ENCODE results near the gene SEZ6. TPM values are rescaled to one million over a fixed set of nuclear protein-coding genes. Genes with fewer than 3 reads are reported as not detected.

The SEZ6 gene
- 0.62 TPM for total RNA-seq (2013)
- polyA plus RNA-seq (under 1 TPM; 0.17 to 0.33 (median 0.18) TPM), polyA minus RNA-seq (9.4 and 19.5 TPM in 2 replicates), total RNA-seq (4.4 to 29.6 (median 12.1) reads per million in 11 experiments)

DNA sequence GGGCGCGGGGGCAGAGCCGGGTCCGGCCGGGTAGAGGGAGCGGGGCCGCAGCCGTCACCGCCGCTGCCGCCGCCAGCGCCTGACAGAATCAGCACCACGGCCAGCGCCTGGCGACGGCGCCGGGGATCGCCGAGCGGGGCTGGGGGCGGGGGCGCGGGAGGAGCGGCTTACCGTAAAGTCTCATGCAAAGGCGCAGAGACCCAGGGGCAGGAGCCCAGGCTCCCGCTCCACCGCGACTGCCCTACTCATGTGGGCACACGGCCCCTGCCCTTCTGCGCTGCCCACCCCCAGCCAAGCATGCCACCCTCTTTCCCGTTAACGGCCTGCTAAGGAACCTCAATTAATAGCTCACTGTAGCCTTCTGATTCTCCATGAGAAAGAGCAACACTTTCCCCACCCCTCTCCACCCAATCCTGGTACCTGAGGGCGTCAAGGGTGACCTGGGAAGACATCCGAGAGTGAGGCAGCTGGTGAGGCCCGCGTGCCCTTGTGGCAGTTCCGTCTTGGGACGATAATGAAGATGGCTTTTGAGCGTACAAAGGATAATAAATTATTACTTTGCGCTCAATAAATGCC lies at the start of gene SEZ6:
SEZ6 (minus strand) TSS at position 98 of the 576 bp plus-strand sequence. CDS start 164 bp downstream, outside the sequence.
- intact Hi-C loops (cut with micrococcal nuclease), result loop anchor here in 1 of 2 donors (5.0 kb wide), 1 partner anchor 39 kb away; no protein-coding TSS in a partner anchor
- H3K27me3 Mint-ChIP-seq (ENCODE audit: low read depth in 3 of 3), result peaks cover 66 to 77% (median 68%) of the 10 kb centered on the region in 3 donors
- 5% methylated on average over 42 of the region's 43 CpGs for WGBS (ENCODE audit: insufficient coverage)

DNA sequence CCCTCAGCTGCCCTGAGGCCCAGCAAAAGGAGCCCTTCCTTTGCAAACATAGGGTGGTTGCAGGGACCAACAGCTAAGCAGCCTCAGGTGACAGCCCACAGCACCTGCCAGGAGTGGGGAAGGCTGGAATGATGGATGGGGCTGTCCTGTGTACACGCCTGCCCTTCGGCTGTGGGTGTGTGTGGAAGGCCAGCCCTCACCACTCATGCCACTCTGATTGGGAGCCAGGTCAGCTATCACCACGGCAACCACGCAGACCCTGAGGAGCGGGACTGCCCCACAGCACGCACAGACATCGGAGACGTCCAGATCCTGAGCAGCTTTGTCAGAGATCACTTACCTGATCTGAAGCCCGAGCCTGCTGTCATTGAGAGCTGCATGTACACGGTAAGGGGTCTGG lies 49.0 kb upstream of the SEZ6 start:
- Histone ChIP-seq H3K27me3 (ENCODE audit: control insufficient read depth in 2 of 2, insufficient read depth in 2 of 2, low read length in 2 of 2) (no peaks in the 10 kb centered on the region), H3K36me3 (replicated peaks in 1 of 2; ENCODE audit: control insufficient read depth in 1 of 2, insufficient read depth in 2 of 2, low read length in 2 of 2) (no peaks in the 10 kb centered on the region), H3K4me2 (replicated peaks; ENCODE audit: extremely low read depth, low read length, poor library complexity, severe bottlenecking) (no peak overlapping the region), H2AFZ (ENCODE audit: insufficient read depth, low read depth, low read length, poor library complexity, severe bottlenecking) (no peak overlapping the region), H3K9me3 (replicated peaks in 1 of 2; ENCODE audit: control insufficient read depth in 1 of 2, insufficient read depth in 1 of 2, low read length in 2 of 2) (no peaks in the 10 kb centered on the region), H3K79me2 (ENCODE audit: insufficient read depth, low read length) (no peaks in the 10 kb centered on the region), H3K4me1 (ENCODE audit: control insufficient read depth in 1 of 2, insufficient read depth in 2 of 2, low read length in 2 of 2) (no peaks in the 10 kb centered on the region), H3K4me3 (replicated peaks in 1 of 3; ENCODE audit: low read depth in 2 of 3, low read length in 3 of 3) (no peak overlapping the region), H3K9ac (ENCODE audit: insufficient read depth, low read length, poor library complexity, severe bottlenecking) (no peak overlapping the region), H3K27ac (ENCODE audit: low read depth in 1 of 2, low read length in 2 of 2) (no peak overlapping the region), H4K20me1 (ENCODE audit: insufficient read depth, low read length) (no peaks in the 10 kb centered on the region)
- Mint-ChIP-seq H3K9me3 (peaks cover 0 to 1% (median 0%) of the 10 kb centered on the region in 7 donors), H3K4me1 (no peaks in the 10 kb centered on the region), H3K36me3 (no peaks in the 10 kb centered on the region), H3K27me3 (ENCODE audit: low read depth in 3 of 3) (peaks cover 3 to 9% (median 4%) of the 10 kb centered on the region in 3 donors), H3K4me3 (no peak overlapping the region), H3K27ac (no peak overlapping the region)
- intact Hi-C loops (cut with micrococcal nuclease), result no loop called here
- 99% methylated on average over 8 of the region's 10 CpGs for WGBS (ENCODE audit: insufficient coverage)
- TF ChIP-seq CTCF (IDR thresholded peaks at IDR 0.05), result no peak
- no peak for DNase-seq

More for the DNA sequence above, at the start of gene SEZ6:
- Histone ChIP-seq H3K4me1 (ENCODE audit: control insufficient read depth in 1 of 2, insufficient read depth in 2 of 2, low read length in 2 of 2) (no peaks in the 10 kb centered on the region), H3K27me3 (ENCODE audit: control insufficient read depth in 2 of 2, insufficient read depth in 2 of 2, low read length in 2 of 2) (peaks cover 31 to 78% of the 10 kb centered on the region in 2 donors), H2AFZ (ENCODE audit: insufficient read depth, low read depth, low read length, poor library complexity, severe bottlenecking) (no peak within 1 kb of the TSS), H3K27ac (ENCODE audit: low read depth in 1 of 2, low read length in 2 of 2) (no peak within 1 kb of the TSS), H3K4me3 (replicated peaks in 1 of 3; ENCODE audit: low read depth in 2 of 3, low read length in 3 of 3) (no peak within 1 kb of the TSS), H3K79me2 (ENCODE audit: insufficient read depth, low read length) (no peaks in the 10 kb centered on the region), H3K9me3 (replicated peaks in 1 of 2; ENCODE audit: control insufficient read depth in 1 of 2, insufficient read depth in 1 of 2, low read length in 2 of 2) (peaks cover 0 to 12% of the 10 kb centered on the region in 2 donors), H3K4me2 (replicated peaks; ENCODE audit: extremely low read depth, low read length, poor library complexity, severe bottlenecking) (no peak within 1 kb of the TSS), H4K20me1 (ENCODE audit: insufficient read depth, low read length) (no peaks in the 10 kb centered on the region), H3K9ac (ENCODE audit: insufficient read depth, low read length, poor library complexity, severe bottlenecking) (no peak within 1 kb of the TSS), H3K36me3 (replicated peaks in 1 of 2; ENCODE audit: control insufficient read depth in 1 of 2, insufficient read depth in 2 of 2, low read length in 2 of 2) (no peaks in the 10 kb centered on the region)
- TF ChIP-seq CTCF (IDR thresholded peaks at IDR 0.05), result no peak
- Mint-ChIP-seq H3K4me3 (peak within 1 kb of the TSS in 1 of 2 donors; percentile 85), H3K4me1 (no peaks in the 10 kb centered on the region), H3K27ac (peak within 1 kb of the TSS in 2 of 7 donors; percentile 35 to 50), H3K9me3 (peaks cover 0 to 15% (median 7%) of the 10 kb centered on the region in 7 donors), H3K36me3 (no peaks in the 10 kb centered on the region)
- peak; percentile 36 to 54 (median 45) for DNase-seq

All from CD14-positive monocyte (primary cell).